Type B pancreatic cell (in vitro differentiated cells): Measurements from ENCODE around the gene RBMS3. TPM values are rescaled to one million over a fixed set of nuclear protein-coding genes. Genes with fewer than 3 reads are reported as not detected.
"Not testable (repeated sequence)": the region's sequence is repeated elsewhere in the genome, so short reads cannot be mapped to it uniquely, and the experiment has no call there.

Experiments used
- DNase-seq: peaks from one replicate; pipeline ENCODE4 v3.0.0; 2021; ENCODE audit warnings: mixed read lengths; ENCODE audit not compliant: unreplicated experiment; ENCODE audit errors: extremely low spot score
- H3K27ac Mint-ChIP-seq: 2 replicates; pipeline ENCODE4 v1.8.0; 2021; ENCODE audit warnings: mild to moderate bottlenecking, mixed read lengths
- H3K27me3 Mint-ChIP-seq: 2 replicates; pipeline ENCODE4 v1.8.0; 2021; ENCODE audit warnings: mixed read lengths
- H3K36me3 Mint-ChIP-seq: 2 replicates; pipeline ENCODE4 v1.8.0; 2021; ENCODE audit warnings: mixed read lengths
- H3K4me1 Mint-ChIP-seq: one replicate; pipeline ENCODE4 v1.8.0; 2021; ENCODE audit warnings: mixed read lengths; ENCODE audit not compliant: unreplicated experiment
- H3K4me3 Mint-ChIP-seq: 2 replicates; pipeline ENCODE4 v1.8.0; 2021; ENCODE audit warnings: mild to moderate bottlenecking, mixed read lengths
- H3K9me3 Mint-ChIP-seq: 2 replicates; pipeline ENCODE4 v1.8.0; 2021; ENCODE audit warnings: mixed read lengths
- total RNA-seq: library from RNA; stranded (reverse); gene quantifications from 2 replicates; pipeline ENCODE4 v1.2.1, GENCODE V29; 2021; ENCODE audit warnings: low replicate concordance
- TF ChIP-seq, protein P1 (sequence below): fragments of 200-600 bp; sonication (generic); conservative IDR thresholded peaks from 2 replicates; pipeline ENCODE4 v1.5.0; 2021; ENCODE audit warnings: antibody characterized with exemption, mild to moderate bottlenecking

Gene RBMS3
- total RNA-seq, 1 donor from 2014 or later: 36.6 TPM

DNA sequence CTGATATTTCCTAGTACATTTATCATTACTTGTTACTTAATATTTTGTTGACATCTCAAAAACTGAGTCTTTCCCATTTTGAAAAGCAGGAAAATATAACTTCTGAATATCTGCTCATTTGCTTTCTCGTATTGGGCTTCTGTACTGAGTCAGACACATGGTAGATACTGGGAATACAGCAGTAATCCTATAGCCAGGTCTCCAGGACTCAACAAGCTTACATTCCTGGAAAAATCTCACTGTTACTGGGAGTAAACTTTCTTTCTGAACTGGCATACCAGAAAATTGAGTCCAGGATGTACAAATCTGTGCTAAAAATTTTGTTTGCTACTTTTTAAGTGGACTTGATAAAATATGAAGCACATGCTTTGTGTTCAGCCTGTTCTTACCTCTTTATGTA lies 240.4 kb downstream of the RBMS3 start:
- H3K27me3 Mint-ChIP-seq: no peaks in the 10 kb centered on the region
- no peak for DNase-seq
- no peak overlapping the region for H3K4me3 Mint-ChIP-seq
- H3K4me1 Mint-ChIP-seq: peaks cover 31% of the 10 kb centered on the region
- no peak overlapping the region for H3K27ac Mint-ChIP-seq
- H3K9me3 Mint-ChIP-seq: no peaks in the 10 kb centered on the region
- H3K36me3 Mint-ChIP-seq: no peaks in the 10 kb centered on the region
- TF ChIP-seq, protein P1, sequence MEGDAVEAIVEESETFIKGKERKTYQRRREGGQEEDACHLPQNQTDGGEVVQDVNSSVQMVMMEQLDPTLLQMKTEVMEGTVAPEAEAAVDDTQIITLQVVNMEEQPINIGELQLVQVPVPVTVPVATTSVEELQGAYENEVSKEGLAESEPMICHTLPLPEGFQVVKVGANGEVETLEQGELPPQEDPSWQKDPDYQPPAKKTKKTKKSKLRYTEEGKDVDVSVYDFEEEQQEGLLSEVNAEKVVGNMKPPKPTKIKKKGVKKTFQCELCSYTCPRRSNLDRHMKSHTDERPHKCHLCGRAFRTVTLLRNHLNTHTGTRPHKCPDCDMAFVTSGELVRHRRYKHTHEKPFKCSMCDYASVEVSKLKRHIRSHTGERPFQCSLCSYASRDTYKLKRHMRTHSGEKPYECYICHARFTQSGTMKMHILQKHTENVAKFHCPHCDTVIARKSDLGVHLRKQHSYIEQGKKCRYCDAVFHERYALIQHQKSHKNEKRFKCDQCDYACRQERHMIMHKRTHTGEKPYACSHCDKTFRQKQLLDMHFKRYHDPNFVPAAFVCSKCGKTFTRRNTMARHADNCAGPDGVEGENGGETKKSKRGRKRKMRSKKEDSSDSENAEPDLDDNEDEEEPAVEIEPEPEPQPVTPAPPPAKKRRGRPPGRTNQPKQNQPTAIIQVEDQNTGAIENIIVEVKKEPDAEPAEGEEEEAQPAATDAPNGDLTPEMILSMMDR: no peak

DNA sequence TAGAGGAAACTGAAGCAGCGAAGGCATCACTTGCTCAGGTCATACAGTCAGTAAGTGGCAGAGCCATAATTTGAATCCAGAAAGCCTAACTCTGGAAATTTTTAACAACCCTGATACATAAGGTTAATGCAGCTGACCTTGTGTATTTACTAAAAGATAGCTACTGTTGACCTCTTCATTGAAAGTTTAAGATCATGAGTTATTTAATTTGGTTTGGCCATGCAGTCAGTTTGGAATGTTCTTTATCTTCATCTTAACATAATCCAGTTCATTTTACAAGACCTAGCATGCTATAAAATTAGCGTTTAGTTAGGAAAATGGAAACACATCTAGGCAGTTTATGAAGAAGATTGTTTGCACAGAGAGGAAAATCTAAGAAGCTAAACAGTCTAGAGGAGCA lies 240.9 kb downstream of the RBMS3 start:
- Mint-ChIP-seq H3K27ac (no peak overlapping the region), H3K4me1 (peaks cover 31% of the 10 kb centered on the region), H3K4me3 (no peak overlapping the region), H3K36me3 (no peaks in the 10 kb centered on the region), H3K9me3 (no peaks in the 10 kb centered on the region), H3K27me3 (no peaks in the 10 kb centered on the region)
- DNase-seq: no peak
- TF ChIP-seq, protein P1: no peak

DNA sequence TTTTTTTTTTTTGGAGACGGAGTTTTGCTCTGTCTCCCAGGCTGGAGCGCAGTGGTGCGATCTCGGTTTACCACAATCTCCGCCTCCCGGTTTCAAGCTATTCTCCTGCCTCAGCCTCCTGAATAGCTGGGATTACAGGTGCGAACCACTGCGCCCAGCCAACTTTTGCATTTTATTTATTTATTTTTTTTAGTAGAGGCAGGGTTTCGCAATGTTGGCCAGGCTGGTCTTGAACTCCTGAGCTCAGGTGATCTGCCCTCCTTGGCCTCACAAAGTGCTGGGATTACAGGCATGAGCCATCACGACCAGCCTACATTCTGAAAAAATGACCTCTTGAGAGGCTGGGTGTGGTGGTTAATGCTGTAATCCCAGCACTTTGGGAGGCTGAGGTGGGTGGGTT lies 243.6 kb downstream of the RBMS3 start:
- peaks cover 26% of the 10 kb centered on the region for H3K4me1 Mint-ChIP-seq
- H3K27me3 Mint-ChIP-seq, DNase-seq, H3K9me3 Mint-ChIP-seq, H3K4me3 Mint-ChIP-seq, H3K36me3 Mint-ChIP-seq, H3K27ac Mint-ChIP-seq: not testable (repeated sequence)

DNA sequence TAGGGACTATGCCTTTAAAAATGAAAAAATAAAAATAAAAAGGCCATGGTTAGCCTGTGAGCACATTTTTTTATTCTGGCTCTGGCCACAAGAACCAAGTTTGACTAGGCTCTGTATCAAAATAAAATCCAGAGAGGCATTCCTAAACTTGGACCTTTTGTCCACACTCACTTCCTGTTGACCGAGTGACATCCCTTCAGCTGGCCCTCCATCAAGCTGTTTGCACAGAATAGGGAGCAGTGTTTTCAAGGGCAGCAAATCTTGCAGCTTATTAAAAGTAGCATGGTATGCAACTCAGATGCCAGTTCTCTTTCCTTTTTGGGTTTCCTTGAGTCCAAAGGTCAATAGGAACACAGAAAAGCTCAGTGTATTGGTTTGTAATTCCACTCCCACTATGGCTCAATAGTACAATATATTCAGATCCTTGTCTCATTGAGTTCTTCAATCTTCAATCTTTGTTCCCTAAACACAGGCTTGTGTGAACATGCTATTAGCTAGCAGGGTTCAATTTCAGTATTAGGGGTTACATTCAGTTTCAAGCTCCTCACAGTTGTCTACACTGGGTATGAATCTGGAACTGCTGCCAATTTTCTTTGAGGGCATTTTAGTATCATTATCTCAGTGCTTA lies 244.5 kb downstream of the RBMS3 start:
- Mint-ChIP-seq H3K27me3 (no peaks in the 10 kb centered on the region), H3K27ac (peak overlapping the region; percentile 31), H3K9me3 (no peaks in the 10 kb centered on the region), H3K4me1 (peaks cover 25% of the 10 kb centered on the region), H3K36me3 (no peaks in the 10 kb centered on the region), H3K4me3 (no peak overlapping the region)
- TF ChIP-seq, protein P1: no peak
- no peak for DNase-seq

- Mint-ChIP-seq H3K9me3 (no peaks in the 10 kb centered on the region), H3K36me3 (no peaks in the 10 kb centered on the region), H3K4me1 (peaks cover 13% of the 10 kb centered on the region), H3K4me3 (no peak overlapping the region), H3K27ac (no peak overlapping the region), H3K27me3 (no peaks in the 10 kb centered on the region)
- TF ChIP-seq, protein P1: no peak
- DNase-seq: no peak
Observed at GRCh38 chr3:29527246-29527645, 246.4 kb downstream of the RBMS3 start.

DNA sequence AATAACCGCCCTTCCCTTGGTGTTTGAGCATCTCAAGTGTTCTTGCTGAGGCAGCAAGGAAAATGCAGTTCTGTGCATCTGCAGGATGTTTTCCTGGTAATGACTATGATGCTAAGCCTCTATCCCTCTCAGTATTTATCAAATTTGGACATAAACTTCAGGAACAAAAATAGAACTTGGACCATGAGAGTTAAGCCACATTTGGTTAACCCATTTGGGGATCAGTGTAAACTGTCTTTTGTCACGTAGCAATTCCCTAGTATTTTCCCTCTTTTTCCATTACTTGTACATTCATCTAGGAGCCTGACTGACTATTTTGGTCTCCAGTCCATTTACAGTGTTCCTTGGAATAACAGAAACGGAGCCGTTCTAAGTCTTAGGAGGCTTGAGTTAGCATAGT lies 250.8 kb downstream of the RBMS3 start:
- no peak overlapping the region for H3K27ac Mint-ChIP-seq
- H3K27me3 Mint-ChIP-seq: no peaks in the 10 kb centered on the region
- DNase-seq: no peak
- H3K4me3 Mint-ChIP-seq: no peak overlapping the region
- peaks cover 10% of the 10 kb centered on the region for H3K4me1 Mint-ChIP-seq
- H3K36me3 Mint-ChIP-seq: no peaks in the 10 kb centered on the region
- no peaks in the 10 kb centered on the region for H3K9me3 Mint-ChIP-seq
- TF ChIP-seq, protein P1: no peak
